SK-N-SH (cell line): ENCODE data around the gene GJB3. TPM values are rescaled to one million over a fixed set of nuclear protein-coding genes. Genes with fewer than 3 reads are reported as not detected.

Experiments
- CTCF ChIA-PET: fragments of 300-600, 350-600 bp; formaldehyde crosslinking; extraction: SDS; loops from one replicate; lab custom pipeline; 2021; lab: Yijun Ruan, JAX
- POLR2A ChIA-PET: fragments of 350-600 bp; sonication (Branson Sonifier 250); formaldehyde crosslinking; extraction: SDS; loops from one replicate; lab custom pipeline; 2020; ENCODE audit warnings: antibody characterized with exemption, inconsistent platforms; lab: Yijun Ruan, JAX
- DNase-seq: peaks from one replicate; pipeline ENCODE4 v3.0.0; 2012
- H2AFZ ChIP-seq: fragments of 200-600 bp; sonication (generic); 2 replicates; pipeline ENCODE4 v1.8.1; 2016; ENCODE audit warnings: antibody characterized with exemption, mild to moderate bottlenecking, low read depth
- H3F3A ChIP-seq: fragments of 200-600 bp; sonication (generic); replicated peaks from 2 replicates; pipeline ENCODE3; 2016; ENCODE audit warnings: antibody characterized with exemption, mild to moderate bottlenecking; ENCODE audit not compliant: insufficient read depth
- H3K27ac ChIP-seq, 2 experiments: fragments of 200-500 bp in 1 of 2; fragments of 200-600 bp in 1 of 2; sonication (Bioruptor generic) in 1 of 2; sonication (generic), shearing (Covaris generic) in 1 of 2; 2 replicates each; pipeline versions ENCODE4 v1.5.1 to v1.6.1; 2014 to 2016; ENCODE audit warnings: low read depth in 2 of 2, inconsistent platforms in 1 of 2, low read length in 1 of 2, mild to moderate bottlenecking in 1 of 2, mixed read lengths in 1 of 2
- H3K27me3 ChIP-seq: fragments of 200-600 bp; sonication (generic), shearing (Covaris generic); 2 replicates; pipeline ENCODE4 v1.6.1; 2016; ENCODE audit warnings: mixed run types; ENCODE audit not compliant: insufficient read depth
- H3K36me3 ChIP-seq, 2 experiments: fragments of 200-500 bp in 1 of 2; fragments of 200-600 bp in 1 of 2; sonication (Bioruptor generic) in 1 of 2; sonication (generic) in 1 of 2; replicated peaks in 1 of 2; 2 replicates each; pipeline versions ENCODE3 to v1.5.1; 2014 to 2016; ENCODE audit warnings: low read length in 1 of 2, mild to moderate bottlenecking in 1 of 2; ENCODE audit not compliant: insufficient read depth in 2 of 2, control insufficient read depth in 1 of 2
- H3K4me1 ChIP-seq, 2 experiments: fragments of 200-500 bp in 1 of 2; fragments of 200-600 bp in 1 of 2; sonication (Bioruptor generic) in 1 of 2; sonication (generic), shearing (Covaris generic) in 1 of 2; 2 replicates each; pipeline versions ENCODE4 v1.5.1 to v1.6.1; 2014 to 2016; ENCODE audit warnings: low read depth in 1 of 2, low read length in 1 of 2, mixed run types in 1 of 2; ENCODE audit not compliant: insufficient read depth in 2 of 2, control insufficient read depth in 1 of 2
- H3K4me2 ChIP-seq: fragments of 200-600 bp; sonication (generic), shearing (Covaris generic); 2 replicates; pipeline ENCODE4 v1.6.1; 2017; ENCODE audit warnings: mixed run types
- H3K4me3 ChIP-seq, 2 experiments: fragments of 200-500 bp in 1 of 2; fragments of 200-600 bp in 1 of 2; sonication (Bioruptor generic) in 1 of 2; sonication (generic), shearing (Covaris generic) in 1 of 2; 2 replicates each; pipeline versions ENCODE4 v1.5.1 to v1.8.1; 2014 to 2016; ENCODE audit warnings: low read depth in 2 of 2, inconsistent platforms in 1 of 2, low read length in 1 of 2, mild to moderate bottlenecking in 1 of 2, mixed read lengths in 1 of 2, moderate library complexity in 1 of 2
- H3K79me2 ChIP-seq: fragments of 200-600 bp; sonication (generic); 2 replicates; pipeline ENCODE4 v1.8.1; 2017; ENCODE audit warnings: mild to moderate bottlenecking; ENCODE audit not compliant: insufficient read depth
- H3K9ac ChIP-seq: fragments of 200-600 bp; sonication (generic); 2 replicates; pipeline ENCODE4 v1.6.1; 2017; ENCODE audit warnings: mixed run types
- H3K9me2 ChIP-seq: fragments of 200-600 bp; sonication (generic); 2 replicates; pipeline ENCODE4 v1.6.1; 2017; ENCODE audit warnings: mixed run types
- H3K9me3 ChIP-seq: fragments of 200-600 bp; sonication (generic); 2 replicates; pipeline ENCODE4 v1.6.1; 2017; ENCODE audit warnings: mixed run types, mild to moderate bottlenecking, moderate library complexity
- H4K20me1 ChIP-seq: fragments of 200-600 bp; sonication (generic); 2 replicates; pipeline ENCODE4 v1.6.1; 2017; ENCODE audit warnings: mild to moderate bottlenecking, mixed run types; ENCODE audit not compliant: insufficient read depth
- CHD2 ChIP-seq: fragments of 150-350 bp; IDR thresholded peaks from 2 replicates; pipeline ENCODE4 v1.6.1; 2018; ENCODE audit warnings: low read length; ENCODE audit not compliant: partially characterized antibody
- ELF1 ChIP-seq: IDR thresholded peaks from 2 replicates; pipeline ENCODE4 v1.4.0; 2012
- GABPA ChIP-seq: IDR thresholded peaks from 2 replicates; pipeline ENCODE4 v1.4.0; 2012; ENCODE audit warnings: low read depth, mild to moderate bottlenecking
- GATA2 ChIP-seq: sonication (generic); formaldehyde crosslinking; IDR thresholded peaks from 2 replicates; pipeline ENCODE4 v1.5.0; 2020; ENCODE audit warnings: mild to moderate bottlenecking, missing genetic modification reagents
- MEF2A ChIP-seq: IDR thresholded peaks from 2 replicates; pipeline ENCODE4 v1.4.0; 2012; ENCODE audit warnings: low read depth, borderline replicate concordance
- MXI1 ChIP-seq: IDR thresholded peaks from 2 replicates; pipeline ENCODE4 v1.6.1; 2012; ENCODE audit warnings: mild to moderate bottlenecking, low read depth, low read length, improper control_type of control experiment
- NFIC ChIP-seq: IDR thresholded peaks from 2 replicates; pipeline ENCODE4 v1.4.0; 2012; ENCODE audit warnings: borderline replicate concordance
- NRF1 ChIP-seq: IDR thresholded peaks from 2 replicates; pipeline ENCODE4 v1.6.1; 2012; ENCODE audit warnings: low read depth, mild to moderate bottlenecking, low read length
- POLR2AphosphoS5 ChIP-seq: IDR thresholded peaks from 2 replicates; pipeline ENCODE4 v1.6.1; 2012; ENCODE audit warnings: low read depth, low read length
- RAD21 ChIP-seq: IDR thresholded peaks from 2 replicates; pipeline ENCODE4 v1.6.1; 2012; ENCODE audit warnings: mild to moderate bottlenecking, low read length
- RCOR1 ChIP-seq: fragments of 150-350 bp; IDR thresholded peaks from 2 replicates; pipeline ENCODE4 v1.6.1; 2017; ENCODE audit warnings: antibody characterized with exemption, low read length
- RFX5 ChIP-seq: IDR thresholded peaks from 2 replicates; pipeline ENCODE4 v1.6.1; 2012; ENCODE audit warnings: mild to moderate bottlenecking, improper control_type of control experiment, low read length
- RXRA ChIP-seq: IDR thresholded peaks from 2 replicates; pipeline ENCODE4 v1.4.0; 2012; ENCODE audit warnings: low read depth, mild to moderate bottlenecking, borderline replicate concordance
- TEAD4 ChIP-seq: IDR thresholded peaks from 2 replicates; pipeline ENCODE4 v1.4.0; 2012; ENCODE audit warnings: mild to moderate bottlenecking, borderline replicate concordance; ENCODE audit not compliant: insufficient read depth
- YY1 ChIP-seq: IDR thresholded peaks from 2 replicates; pipeline ENCODE4 v1.4.0; 2012; ENCODE audit warnings: low read depth, mild to moderate bottlenecking
- whole genome bisulfite sequencing: methylation state at CpG from one replicate; pipeline ENCODE4 v1.1.6; 2017; ENCODE audit warnings: low lambda C conversion rate; 5-methylcytosine and 5-hydroxymethylcytosine counted together
- polyA plus RNA-seq, 3 experiments: library from polyadenylated mRNA; depleted of rRNA; stranded (reverse); fragments of >200 nt; gene quantifications; 2 replicates each; pipeline ENCODE4 v1.2.3, GENCODE V29; 2012
- TF ChIP-seq, protein P1 (sequence below): IDR thresholded peaks from 2 replicates; pipeline ENCODE4 v1.4.0; 2012; ENCODE audit warnings: low read depth, borderline replicate concordance
- TF ChIP-seq, protein P2 (sequence below): IDR thresholded peaks from 2 replicates; pipeline ENCODE4 v1.4.0; 2012; ENCODE audit warnings: low read depth, borderline replicate concordance
- TF ChIP-seq, protein P3 (sequence below): IDR thresholded peaks from 2 replicates; pipeline ENCODE4 v1.6.1; 2012; ENCODE audit warnings: mild to moderate bottlenecking, low read depth, low read length, moderate library complexity
- TF ChIP-seq, protein P4 (sequence below): fragments of 150-350 bp; IDR thresholded peaks from 2 replicates; pipeline ENCODE4 v1.6.1; 2016; ENCODE audit warnings: mild to moderate bottlenecking, low read depth, low read length

Gene GJB3
- polyA plus RNA-seq, 1 of the 3 experiments (the other 2 are of a cell fraction): not detected

DNA sequence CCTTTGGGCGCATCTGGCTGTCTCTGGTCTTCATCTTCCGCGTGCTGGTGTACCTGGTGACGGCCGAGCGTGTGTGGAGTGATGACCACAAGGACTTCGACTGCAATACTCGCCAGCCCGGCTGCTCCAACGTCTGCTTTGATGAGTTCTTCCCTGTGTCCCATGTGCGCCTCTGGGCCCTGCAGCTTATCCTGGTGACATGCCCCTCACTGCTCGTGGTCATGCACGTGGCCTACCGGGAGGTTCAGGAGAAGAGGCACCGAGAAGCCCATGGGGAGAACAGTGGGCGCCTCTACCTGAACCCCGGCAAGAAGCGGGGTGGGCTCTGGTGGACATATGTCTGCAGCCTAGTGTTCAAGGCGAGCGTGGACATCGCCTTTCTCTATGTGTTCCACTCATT lies 23.6 kb upstream of the GJB3 start:
- Histone ChIP-seq H3F3A (no peaks in the 10 kb centered on the region), H3K4me1 (no peaks in the 10 kb centered on the region), H3K9me3 (no peaks in the 10 kb centered on the region), H3K27ac (no peak overlapping the region), H3K27me3 (no peaks in the 10 kb centered on the region), H3K9ac (no peak overlapping the region), H4K20me1 (no peaks in the 10 kb centered on the region), H3K4me2 (no peak overlapping the region), H2AFZ (no peak overlapping the region), H3K4me3 (no peak overlapping the region), H3K36me3 (no peaks in the 10 kb centered on the region), H3K9me2 (no peaks in the 10 kb centered on the region), H3K79me2 (no peaks in the 10 kb centered on the region)
- CTCF ChIA-PET: interaction anchor here (2.5 kb wide), 1 partner anchor 15 kb away, joined by 13 read pairs; no protein-coding TSS in a partner anchor
- POLR2A ChIA-PET: no interaction called here
- DNase-seq: no peak
- TF ChIP-seq NFIC (no peak), RFX5 (no peak), MEF2A (no peak), GABPA (no peak), YY1 (no peak), CHD2 (no peak), GATA2 (CRISPR knock-in tag) (no peak), TEAD4 (no peak), RCOR1 (no peak), NRF1 (no peak), ELF1 (no peak), RXRA (no peak), RAD21 (no peak), MXI1 (no peak), POLR2AphosphoS5 (no peak)
- TF ChIP-seq, protein P1, sequence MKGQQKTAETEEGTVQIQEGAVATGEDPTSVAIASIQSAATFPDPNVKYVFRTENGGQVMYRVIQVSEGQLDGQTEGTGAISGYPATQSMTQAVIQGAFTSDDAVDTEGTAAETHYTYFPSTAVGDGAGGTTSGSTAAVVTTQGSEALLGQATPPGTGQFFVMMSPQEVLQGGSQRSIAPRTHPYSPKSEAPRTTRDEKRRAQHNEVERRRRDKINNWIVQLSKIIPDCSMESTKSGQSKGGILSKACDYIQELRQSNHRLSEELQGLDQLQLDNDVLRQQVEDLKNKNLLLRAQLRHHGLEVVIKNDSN: no peak
- TF ChIP-seq, protein P2, sequence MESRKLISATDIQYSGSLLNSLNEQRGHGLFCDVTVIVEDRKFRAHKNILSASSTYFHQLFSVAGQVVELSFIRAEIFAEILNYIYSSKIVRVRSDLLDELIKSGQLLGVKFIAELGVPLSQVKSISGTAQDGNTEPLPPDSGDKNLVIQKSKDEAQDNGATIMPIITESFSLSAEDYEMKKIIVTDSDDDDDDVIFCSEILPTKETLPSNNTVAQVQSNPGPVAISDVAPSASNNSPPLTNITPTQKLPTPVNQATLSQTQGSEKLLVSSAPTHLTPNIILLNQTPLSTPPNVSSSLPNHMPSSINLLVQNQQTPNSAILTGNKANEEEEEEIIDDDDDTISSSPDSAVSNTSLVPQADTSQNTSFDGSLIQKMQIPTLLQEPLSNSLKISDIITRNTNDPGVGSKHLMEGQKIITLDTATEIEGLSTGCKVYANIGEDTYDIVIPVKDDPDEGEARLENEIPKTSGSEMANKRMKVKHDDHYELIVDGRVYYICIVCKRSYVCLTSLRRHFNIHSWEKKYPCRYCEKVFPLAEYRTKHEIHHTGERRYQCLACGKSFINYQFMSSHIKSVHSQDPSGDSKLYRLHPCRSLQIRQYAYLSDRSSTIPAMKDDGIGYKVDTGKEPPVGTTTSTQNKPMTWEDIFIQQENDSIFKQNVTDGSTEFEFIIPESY: no peak
- TF ChIP-seq, protein P3, sequence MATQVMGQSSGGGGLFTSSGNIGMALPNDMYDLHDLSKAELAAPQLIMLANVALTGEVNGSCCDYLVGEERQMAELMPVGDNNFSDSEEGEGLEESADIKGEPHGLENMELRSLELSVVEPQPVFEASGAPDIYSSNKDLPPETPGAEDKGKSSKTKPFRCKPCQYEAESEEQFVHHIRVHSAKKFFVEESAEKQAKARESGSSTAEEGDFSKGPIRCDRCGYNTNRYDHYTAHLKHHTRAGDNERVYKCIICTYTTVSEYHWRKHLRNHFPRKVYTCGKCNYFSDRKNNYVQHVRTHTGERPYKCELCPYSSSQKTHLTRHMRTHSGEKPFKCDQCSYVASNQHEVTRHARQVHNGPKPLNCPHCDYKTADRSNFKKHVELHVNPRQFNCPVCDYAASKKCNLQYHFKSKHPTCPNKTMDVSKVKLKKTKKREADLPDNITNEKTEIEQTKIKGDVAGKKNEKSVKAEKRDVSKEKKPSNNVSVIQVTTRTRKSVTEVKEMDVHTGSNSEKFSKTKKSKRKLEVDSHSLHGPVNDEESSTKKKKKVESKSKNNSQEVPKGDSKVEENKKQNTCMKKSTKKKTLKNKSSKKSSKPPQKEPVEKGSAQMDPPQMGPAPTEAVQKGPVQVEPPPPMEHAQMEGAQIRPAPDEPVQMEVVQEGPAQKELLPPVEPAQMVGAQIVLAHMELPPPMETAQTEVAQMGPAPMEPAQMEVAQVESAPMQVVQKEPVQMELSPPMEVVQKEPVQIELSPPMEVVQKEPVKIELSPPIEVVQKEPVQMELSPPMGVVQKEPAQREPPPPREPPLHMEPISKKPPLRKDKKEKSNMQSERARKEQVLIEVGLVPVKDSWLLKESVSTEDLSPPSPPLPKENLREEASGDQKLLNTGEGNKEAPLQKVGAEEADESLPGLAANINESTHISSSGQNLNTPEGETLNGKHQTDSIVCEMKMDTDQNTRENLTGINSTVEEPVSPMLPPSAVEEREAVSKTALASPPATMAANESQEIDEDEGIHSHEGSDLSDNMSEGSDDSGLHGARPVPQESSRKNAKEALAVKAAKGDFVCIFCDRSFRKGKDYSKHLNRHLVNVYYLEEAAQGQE: no peak
- TF ChIP-seq, protein P4, sequence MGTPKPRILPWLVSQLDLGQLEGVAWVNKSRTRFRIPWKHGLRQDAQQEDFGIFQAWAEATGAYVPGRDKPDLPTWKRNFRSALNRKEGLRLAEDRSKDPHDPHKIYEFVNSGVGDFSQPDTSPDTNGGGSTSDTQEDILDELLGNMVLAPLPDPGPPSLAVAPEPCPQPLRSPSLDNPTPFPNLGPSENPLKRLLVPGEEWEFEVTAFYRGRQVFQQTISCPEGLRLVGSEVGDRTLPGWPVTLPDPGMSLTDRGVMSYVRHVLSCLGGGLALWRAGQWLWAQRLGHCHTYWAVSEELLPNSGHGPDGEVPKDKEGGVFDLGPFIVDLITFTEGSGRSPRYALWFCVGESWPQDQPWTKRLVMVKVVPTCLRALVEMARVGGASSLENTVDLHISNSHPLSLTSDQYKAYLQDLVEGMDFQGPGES: no peak
- WGBS: 49% methylated on average over 9 of the region's 21 CpGs
